ENCODE measurements around the gene TGM3. TPM values are rescaled to one million over a fixed set of nuclear protein-coding genes. Genes with fewer than 3 reads are reported as not detected.

TGM3 gene
- total RNA-seq, 6 experiments from 2014 or later = 0.09 to 0.15 TPM; not detected in 4

DNA sequence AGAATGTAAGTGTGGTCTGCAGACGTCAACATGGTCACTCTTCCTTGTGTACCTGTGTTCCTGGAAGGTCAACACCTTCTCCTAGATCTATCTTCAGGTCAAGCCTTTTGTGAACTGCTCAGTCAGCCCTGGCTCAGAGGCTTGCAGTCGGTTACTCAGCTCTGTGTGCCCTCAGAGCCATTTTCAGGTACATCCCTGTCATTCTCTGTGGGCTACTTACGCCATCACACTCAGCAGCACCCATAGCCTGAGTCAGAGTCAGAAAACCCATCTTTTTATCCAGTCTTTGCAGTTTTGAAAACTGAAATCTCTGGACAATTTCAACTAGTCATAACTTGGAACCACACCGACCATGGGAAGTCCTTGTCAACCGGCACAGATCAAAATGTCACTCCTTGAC, 35.3 kb downstream of the TGM3 start:
- DNase-seq = no peak
- Mint-ChIP-seq H3K27me3 (ENCODE audit: insufficient read depth) (peaks cover 17% of the 10 kb centered on the region), H3K4me3 (no peak overlapping the region), H3K27ac (no peak overlapping the region), H3K4me1 (ENCODE audit: low read depth) (peaks cover 4% of the 10 kb centered on the region), H3K36me3 (ENCODE audit: low read depth) (no peaks in the 10 kb centered on the region), H3K9me3 (no peaks in the 10 kb centered on the region)
- TF ChIP-seq, protein P1, sequence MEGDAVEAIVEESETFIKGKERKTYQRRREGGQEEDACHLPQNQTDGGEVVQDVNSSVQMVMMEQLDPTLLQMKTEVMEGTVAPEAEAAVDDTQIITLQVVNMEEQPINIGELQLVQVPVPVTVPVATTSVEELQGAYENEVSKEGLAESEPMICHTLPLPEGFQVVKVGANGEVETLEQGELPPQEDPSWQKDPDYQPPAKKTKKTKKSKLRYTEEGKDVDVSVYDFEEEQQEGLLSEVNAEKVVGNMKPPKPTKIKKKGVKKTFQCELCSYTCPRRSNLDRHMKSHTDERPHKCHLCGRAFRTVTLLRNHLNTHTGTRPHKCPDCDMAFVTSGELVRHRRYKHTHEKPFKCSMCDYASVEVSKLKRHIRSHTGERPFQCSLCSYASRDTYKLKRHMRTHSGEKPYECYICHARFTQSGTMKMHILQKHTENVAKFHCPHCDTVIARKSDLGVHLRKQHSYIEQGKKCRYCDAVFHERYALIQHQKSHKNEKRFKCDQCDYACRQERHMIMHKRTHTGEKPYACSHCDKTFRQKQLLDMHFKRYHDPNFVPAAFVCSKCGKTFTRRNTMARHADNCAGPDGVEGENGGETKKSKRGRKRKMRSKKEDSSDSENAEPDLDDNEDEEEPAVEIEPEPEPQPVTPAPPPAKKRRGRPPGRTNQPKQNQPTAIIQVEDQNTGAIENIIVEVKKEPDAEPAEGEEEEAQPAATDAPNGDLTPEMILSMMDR (IDR thresholded peaks at IDR 0.05) = no peak

GRCh38 chr20:2331901-2332565, 36.2 kb downstream of the TGM3 start:
- Mint-ChIP-seq H3K9me3 (no peaks in the 10 kb centered on the region), H3K4me1 (ENCODE audit: low read depth) (no peaks in the 10 kb centered on the region), H3K27me3 (ENCODE audit: insufficient read depth) (peaks cover 17% of the 10 kb centered on the region), H3K4me3 (no peak overlapping the region), H3K27ac (no peak overlapping the region), H3K36me3 (ENCODE audit: low read depth) (no peaks in the 10 kb centered on the region)
- DNase-seq = no peak
- TF ChIP-seq, protein P1 (IDR thresholded peaks at IDR 0.05) = no peak

GRCh38 chr20:2332711-2333110, 36.9 kb downstream of the TGM3 start:
- Mint-ChIP-seq H3K9me3 (no peaks in the 10 kb centered on the region), H3K36me3 (ENCODE audit: low read depth) (no peaks in the 10 kb centered on the region), H3K4me1 (ENCODE audit: low read depth) (no peaks in the 10 kb centered on the region), H3K27me3 (ENCODE audit: insufficient read depth) (peaks cover 17% of the 10 kb centered on the region), H3K4me3 (no peak overlapping the region), H3K27ac (no peak overlapping the region)
- no peak for DNase-seq
- TF ChIP-seq, protein P1 (IDR thresholded peaks at IDR 0.05) = no peak

DNA sequence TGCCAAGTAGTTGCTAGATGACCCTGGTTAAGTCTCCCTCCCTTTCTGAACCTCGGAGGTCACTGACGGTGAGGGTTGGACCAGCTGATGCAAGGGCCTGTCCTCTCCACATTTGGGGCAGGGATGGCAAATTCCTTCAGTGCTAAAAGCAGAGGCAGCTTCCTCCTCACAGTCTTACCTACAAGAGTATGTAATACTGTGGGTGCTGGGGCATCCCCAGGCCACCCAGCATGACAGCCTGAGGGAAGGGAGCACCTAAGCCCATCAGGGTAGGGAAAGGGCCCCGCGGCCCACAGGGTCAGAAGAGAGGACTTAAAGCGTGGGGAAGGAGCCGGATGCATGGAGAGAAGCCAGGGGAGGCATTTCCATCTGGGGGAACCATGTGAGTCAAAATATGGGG, 38.0 kb downstream of the TGM3 start:
- H3K9me3 Mint-ChIP-seq = no peaks in the 10 kb centered on the region
- no peak for DNase-seq
- H3K36me3 Mint-ChIP-seq (ENCODE audit: low read depth) = no peaks in the 10 kb centered on the region
- H3K27me3 Mint-ChIP-seq (ENCODE audit: insufficient read depth) = peaks cover 17% of the 10 kb centered on the region
- no peaks in the 10 kb centered on the region for H3K4me1 Mint-ChIP-seq (ENCODE audit: low read depth)
- no peak overlapping the region for H3K4me3 Mint-ChIP-seq
- H3K27ac Mint-ChIP-seq = no peak overlapping the region
- TF ChIP-seq, protein P1 (IDR thresholded peaks at IDR 0.05) = no peak

DNA sequence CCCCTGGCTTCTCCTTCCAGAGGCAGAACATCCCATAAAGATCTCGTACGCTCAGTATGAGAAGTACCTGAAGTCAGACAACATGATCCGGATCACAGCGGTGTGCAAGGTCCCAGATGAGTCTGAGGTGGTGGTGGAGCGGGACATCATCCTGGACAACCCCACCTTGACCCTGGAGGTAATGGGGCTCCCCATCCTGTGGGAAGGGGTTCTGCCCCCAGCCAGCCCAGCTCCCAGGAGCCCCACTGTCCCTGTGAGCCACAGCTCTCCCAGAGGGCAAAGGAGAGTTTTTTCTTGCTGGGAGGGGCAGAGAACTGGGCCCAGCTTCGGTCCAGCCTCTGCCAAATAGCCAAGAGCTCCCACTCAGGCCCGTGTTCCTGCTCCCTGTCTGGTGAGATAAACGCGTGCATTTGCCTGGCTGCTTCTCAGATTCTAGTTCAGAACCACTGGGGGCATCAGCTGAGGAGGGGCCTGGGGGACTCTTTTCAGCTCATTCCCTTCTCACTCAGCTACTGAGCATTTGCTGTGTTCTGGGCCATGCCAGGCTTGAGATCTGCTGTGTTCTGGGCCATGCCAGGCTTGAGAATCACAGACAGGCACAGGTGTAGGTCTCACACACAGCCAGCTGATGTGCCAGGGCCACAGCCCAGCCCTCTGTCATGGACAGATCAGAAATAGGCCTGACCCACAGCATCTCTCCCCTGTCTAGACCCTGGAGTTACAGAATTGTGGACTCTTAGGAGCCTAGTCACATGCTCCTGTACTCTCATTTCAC, 39.5 kb downstream of the TGM3 start:
- H3K9me3 Mint-ChIP-seq = no peaks in the 10 kb centered on the region
- H3K4me3 Mint-ChIP-seq = no peak overlapping the region
- TF ChIP-seq, protein P1 (IDR thresholded peaks at IDR 0.05) = no peak
- H3K36me3 Mint-ChIP-seq (ENCODE audit: low read depth) = no peaks in the 10 kb centered on the region
- H3K4me1 Mint-ChIP-seq (ENCODE audit: low read depth) = no peaks in the 10 kb centered on the region
- peaks cover 12% of the 10 kb centered on the region for H3K27me3 Mint-ChIP-seq (ENCODE audit: insufficient read depth)
- H3K27ac Mint-ChIP-seq = no peak overlapping the region
- no peak for DNase-seq

Data from HFFc6 (cell line).